ENCODE data around the gene NKX2-8.

DNA sequence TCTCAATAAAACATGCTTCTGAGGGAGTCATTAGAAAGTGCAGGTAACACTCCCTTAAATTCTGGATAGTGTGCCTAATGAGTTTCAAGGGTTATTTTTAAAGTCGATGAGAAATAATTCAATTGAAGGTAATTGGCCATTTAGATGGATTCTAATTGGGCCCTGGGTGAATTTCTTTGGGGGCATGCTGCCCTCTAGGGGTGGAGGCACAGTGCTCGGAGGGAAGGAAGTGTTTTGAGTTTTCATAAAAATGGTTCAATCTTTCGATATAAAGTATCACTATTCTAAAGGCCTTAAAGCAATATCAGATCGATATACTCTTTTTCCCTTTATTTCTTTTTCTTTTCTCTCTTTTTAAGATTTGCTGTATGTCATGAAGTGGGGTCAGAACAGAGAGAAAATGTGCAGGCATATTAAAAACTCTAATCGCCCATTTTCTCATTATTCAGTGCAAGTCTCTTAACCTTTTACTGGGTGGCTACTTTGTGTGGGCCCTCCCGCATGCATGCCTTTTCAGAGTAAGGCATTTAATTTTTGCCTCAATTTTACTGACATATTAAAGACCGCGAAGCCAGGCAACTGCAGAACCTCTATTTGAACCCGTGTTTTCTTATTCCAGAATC, 25.5 kb downstream of the NKX2-8 start:
- TF ChIP-seq, protein P1, sequence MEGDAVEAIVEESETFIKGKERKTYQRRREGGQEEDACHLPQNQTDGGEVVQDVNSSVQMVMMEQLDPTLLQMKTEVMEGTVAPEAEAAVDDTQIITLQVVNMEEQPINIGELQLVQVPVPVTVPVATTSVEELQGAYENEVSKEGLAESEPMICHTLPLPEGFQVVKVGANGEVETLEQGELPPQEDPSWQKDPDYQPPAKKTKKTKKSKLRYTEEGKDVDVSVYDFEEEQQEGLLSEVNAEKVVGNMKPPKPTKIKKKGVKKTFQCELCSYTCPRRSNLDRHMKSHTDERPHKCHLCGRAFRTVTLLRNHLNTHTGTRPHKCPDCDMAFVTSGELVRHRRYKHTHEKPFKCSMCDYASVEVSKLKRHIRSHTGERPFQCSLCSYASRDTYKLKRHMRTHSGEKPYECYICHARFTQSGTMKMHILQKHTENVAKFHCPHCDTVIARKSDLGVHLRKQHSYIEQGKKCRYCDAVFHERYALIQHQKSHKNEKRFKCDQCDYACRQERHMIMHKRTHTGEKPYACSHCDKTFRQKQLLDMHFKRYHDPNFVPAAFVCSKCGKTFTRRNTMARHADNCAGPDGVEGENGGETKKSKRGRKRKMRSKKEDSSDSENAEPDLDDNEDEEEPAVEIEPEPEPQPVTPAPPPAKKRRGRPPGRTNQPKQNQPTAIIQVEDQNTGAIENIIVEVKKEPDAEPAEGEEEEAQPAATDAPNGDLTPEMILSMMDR (IDR thresholded peaks at IDR 0.05; ENCODE audit: low read length) = peak; percentile 58
- TF ChIP-seq EZH2 (optimal IDR thresholded peaks at IDR 0.05; ENCODE audit: low read depth, low read length) = no peak

All from MM.1S (cell line).